ENCODE data around the gene CYBC1.

GRCh38 chr17:82444941-82445521 is 5.5 kb downstream of the CYBC1 start:
- TF ChIP-seq SIN3A (IDR thresholded peaks at IDR 0.05; ENCODE audit: borderline replicate concordance, insufficient read depth, low read length) (no peak), TAF1 (IDR thresholded peaks at IDR 0.05; ENCODE audit: borderline replicate concordance, insufficient read depth, low read length) (no peak)

All from PFSK-1 (cell line).